WTC11 (cell line): Measurements from ENCODE around the gene POP4. TPM values are rescaled to one million over a fixed set of nuclear protein-coding genes. Genes with fewer than 3 reads are reported as not detected.
A peak's percentile ranks its signal among the peaks of the same experiment; 100 is the strongest.

Experiments
- ATAC-seq: fragments of 200-7000 bp; cut with Tn5 transposase; 2 replicates; pipeline ENCODE4 v1.10.0; 2021; ENCODE audit warnings: mild to moderate bottlenecking, moderate library complexity
- CTCF ChIA-PET: fragments of 300-600 bp; sonication (Branson Sonifier 250); formaldehyde crosslinking; loops from one replicate; lab custom pipeline; 2021; ENCODE audit warnings: antibody characterized with exemption; lab: Charles Lee
- POLR2A ChIA-PET: fragments of 350-600 bp; sonication (Branson Sonifier 250); formaldehyde crosslinking; loops from one replicate; lab custom pipeline; 2021; ENCODE audit warnings: antibody characterized with exemption; lab: Charles Lee
- DNase-seq: peaks from one replicate; pipeline ENCODE4 v3.0.0; 2021; ENCODE audit warnings: low spot score
- H3K27ac Mint-ChIP-seq: 2 replicates; pipeline ENCODE4 v1.8.0; 2021; ENCODE audit warnings: mixed read lengths
- H3K27me3 Mint-ChIP-seq: 2 replicates; pipeline ENCODE4 v1.8.0; 2021; ENCODE audit warnings: low read depth, mild to moderate bottlenecking, moderate library complexity, mixed read lengths
- H3K36me3 Mint-ChIP-seq: 2 replicates; pipeline ENCODE4 v1.8.0; 2021; ENCODE audit warnings: mixed read lengths
- H3K4me1 Mint-ChIP-seq: 2 replicates; pipeline ENCODE4 v1.8.0; 2022; ENCODE audit warnings: mixed read lengths
- H3K4me3 Mint-ChIP-seq: 2 replicates; pipeline ENCODE4 v1.8.0; 2021; ENCODE audit warnings: mild to moderate bottlenecking, moderate library complexity, mixed read lengths
- H3K9me3 Mint-ChIP-seq: 2 replicates; pipeline ENCODE4 v1.8.0; 2021; ENCODE audit warnings: mixed read lengths
- AFF4 ChIP-seq: sonication (generic); formaldehyde crosslinking; IDR thresholded peaks from 2 replicates; pipeline ENCODE4 v1.8.1; 2023; ENCODE audit warnings: mild to moderate bottlenecking, missing genetic modification reagents, borderline replicate concordance
- ATF3 ChIP-seq: sonication (generic); formaldehyde crosslinking; conservative IDR thresholded peaks from 2 replicates; pipeline ENCODE4 v1.8.1; 2022; ENCODE audit warnings: mild to moderate bottlenecking, missing genetic modification reagents
- CBFB ChIP-seq: sonication (generic); formaldehyde crosslinking; IDR thresholded peaks from 2 replicates; pipeline ENCODE4 v1.8.1; 2022; ENCODE audit warnings: mild to moderate bottlenecking, low read depth, missing genetic modification reagents
- E2F5 ChIP-seq: sonication (generic); formaldehyde crosslinking; IDR thresholded peaks from 2 replicates; pipeline ENCODE4 v1.8.1; 2022; ENCODE audit warnings: mild to moderate bottlenecking, moderate library complexity, missing genetic modification reagents
- FOXP1 ChIP-seq: sonication (generic); formaldehyde crosslinking; IDR thresholded peaks from 2 replicates; pipeline ENCODE4 v1.8.0; 2022; ENCODE audit warnings: missing genetic modification reagents, mild to moderate bottlenecking, moderate library complexity, borderline replicate concordance
- GABPB1 ChIP-seq: sonication (generic); formaldehyde crosslinking; IDR thresholded peaks from 2 replicates; pipeline ENCODE4 v1.8.1; 2023; ENCODE audit warnings: mild to moderate bottlenecking, missing genetic modification reagents
- NFE2L1 ChIP-seq: sonication (generic); formaldehyde crosslinking; IDR thresholded peaks from 2 replicates; pipeline ENCODE4 v1.8.1; 2023; ENCODE audit warnings: missing genetic modification reagents
- NR2C2 ChIP-seq: sonication (generic); formaldehyde crosslinking; IDR thresholded peaks from 2 replicates; pipeline ENCODE4 v1.8.0; 2022; ENCODE audit warnings: mild to moderate bottlenecking, missing genetic modification reagents
- NR3C1 ChIP-seq: sonication (generic); formaldehyde crosslinking; conservative IDR thresholded peaks from 2 replicates; pipeline ENCODE4 v1.8.1; 2023; ENCODE audit warnings: low read depth, mild to moderate bottlenecking, missing genetic modification reagents
- TEAD4 ChIP-seq: sonication (generic); formaldehyde crosslinking; IDR thresholded peaks from 2 replicates; pipeline ENCODE4 v1.8.0; 2022; ENCODE audit warnings: mild to moderate bottlenecking, missing genetic modification reagents
- ZNF425 ChIP-seq: fragments of 250-450 bp; sonication (Bioruptor Pico); conservative IDR thresholded peaks from 2 replicates; pipeline ENCODE4 v1.9.0; 2021; ENCODE audit warnings: mild to moderate bottlenecking
- total RNA-seq: library from RNA; stranded (reverse); gene quantifications from 3 replicates; pipeline ENCODE4 v1.2.3, GENCODE V29; 2021
- TF ChIP-seq, protein P1 (sequence below): sonication (generic); formaldehyde crosslinking; IDR thresholded peaks from 2 replicates; pipeline ENCODE4 v1.8.1; 2022; ENCODE audit warnings: low read depth, missing genetic modification reagents, borderline replicate concordance
- TF ChIP-seq, protein P2 (sequence below): sonication (generic); formaldehyde crosslinking; IDR thresholded peaks from 2 replicates; pipeline ENCODE4 v1.8.0; 2023; ENCODE audit warnings: missing genetic modification reagents, mild to moderate bottlenecking, borderline replicate concordance
- TF ChIP-seq, protein P3 (sequence below): sonication (generic); formaldehyde crosslinking; IDR thresholded peaks from 2 replicates; pipeline ENCODE4 v1.8.0; 2022; ENCODE audit warnings: missing genetic modification reagents

POP4 gene
- total RNA-seq, 1 experiment from 2014 or later = 46.7 TPM

GRCh38 chr19:29663861-29664752 is 58.0 kb downstream of the POP4 start:
- Mint-ChIP-seq H3K4me3 (peak overlapping the region; percentile 64), H3K27ac (no peak overlapping the region), H3K4me1 (peaks cover 34% of the 10 kb centered on the region)
- POLR2A ChIA-PET = interaction anchor here (1.6 kb wide), 1 partner anchor 54 kb away, joined by 4 read pairs; no protein-coding TSS in a partner anchor
- TF ChIP-seq ZNF425 (no peak), FOXP1 (CRISPR knock-in tag) (no peak), NR2C2 (CRISPR knock-in tag) (no peak), AFF4 (CRISPR knock-in tag) (no peak)
- TF ChIP-seq, protein P1, sequence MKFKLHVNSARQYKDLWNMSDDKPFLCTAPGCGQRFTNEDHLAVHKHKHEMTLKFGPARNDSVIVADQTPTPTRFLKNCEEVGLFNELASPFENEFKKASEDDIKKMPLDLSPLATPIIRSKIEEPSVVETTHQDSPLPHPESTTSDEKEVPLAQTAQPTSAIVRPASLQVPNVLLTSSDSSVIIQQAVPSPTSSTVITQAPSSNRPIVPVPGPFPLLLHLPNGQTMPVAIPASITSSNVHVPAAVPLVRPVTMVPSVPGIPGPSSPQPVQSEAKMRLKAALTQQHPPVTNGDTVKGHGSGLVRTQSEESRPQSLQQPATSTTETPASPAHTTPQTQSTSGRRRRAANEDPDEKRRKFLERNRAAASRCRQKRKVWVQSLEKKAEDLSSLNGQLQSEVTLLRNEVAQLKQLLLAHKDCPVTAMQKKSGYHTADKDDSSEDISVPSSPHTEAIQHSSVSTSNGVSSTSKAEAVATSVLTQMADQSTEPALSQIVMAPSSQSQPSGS (CRISPR knock-in tag) = no peak
- TF ChIP-seq, all 79 proteins: peak for 0
- Mint-ChIP-seq H3K27me3 (no peaks in the 10 kb centered on the region), H3K36me3 (no peaks in the 10 kb centered on the region), H3K9me3 (no peaks in the 10 kb centered on the region)
- DNase-seq (no peak), ATAC-seq (no peak)
- CTCF ChIA-PET = interaction anchor here (1.1 to 2.3 kb wide), 4 partner anchors 14 to 194 kb away, joined by 3 to 9 read pairs (median 3); no protein-coding TSS in a partner anchor

DNA sequence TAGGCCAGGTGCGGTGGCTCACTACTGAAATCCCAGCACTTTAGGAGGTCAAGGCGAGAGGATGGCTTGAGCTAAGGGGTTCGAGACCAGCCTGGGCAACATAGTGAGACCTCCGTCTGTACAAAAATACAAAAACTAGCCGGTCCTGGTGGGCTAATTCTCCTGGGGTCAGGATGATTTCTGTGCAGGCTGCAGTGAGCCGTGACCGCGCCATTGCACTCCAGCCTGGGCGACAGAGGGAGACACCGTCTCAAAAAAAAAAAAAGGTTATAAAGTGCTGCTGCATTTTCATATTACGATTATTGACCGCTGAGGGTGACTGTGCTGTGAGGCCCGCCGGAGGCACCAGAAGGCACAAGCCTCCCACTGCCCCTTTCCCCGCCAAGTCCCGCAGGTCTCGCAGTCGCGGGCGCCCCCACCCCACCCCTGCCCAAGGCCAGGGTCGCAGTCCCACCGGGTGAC is 58.7 kb downstream of the POP4 start:
- ATAC-seq = peak; percentile 1; the same call in 1 of the 2 replicates
- no peak for DNase-seq
- no peaks in the 10 kb centered on the region for H3K27me3 Mint-ChIP-seq
- H3K4me3 Mint-ChIP-seq = peak overlapping the region; percentile 64
- ChIA-PET POLR2A (interaction anchor here (0.6 to 3.6 kb wide), 3 partner anchors 41 to 59 kb away, joined by 3 to 11 read pairs (median 4); partner anchors contain the start of gene POP4), CTCF (interaction anchor here (0.6 to 2.8 kb wide), 11 partner anchors 13 to 1292 kb away, joined by 3 to 34 read pairs (median 4); partner anchors contain the start of gene POP4)
- no peak overlapping the region for H3K27ac Mint-ChIP-seq
- no peaks in the 10 kb centered on the region for H3K9me3 Mint-ChIP-seq
- no peaks in the 10 kb centered on the region; the same call in 1 of the 2 replicates for H3K36me3 Mint-ChIP-seq
- peaks cover 37% of the 10 kb centered on the region for H3K4me1 Mint-ChIP-seq
- TF ChIP-seq NFE2L1 (CRISPR knock-in tag) (no peak), E2F5 (no peak), ATF3 (CRISPR knock-in tag) (no peak), CBFB (CRISPR knock-in tag) (no peak), TEAD4 (CRISPR knock-in tag) (no peak), NR3C1 (CRISPR knock-in tag) (no peak), GABPB1 (CRISPR knock-in tag) (no peak)
- TF ChIP-seq, protein P2, sequence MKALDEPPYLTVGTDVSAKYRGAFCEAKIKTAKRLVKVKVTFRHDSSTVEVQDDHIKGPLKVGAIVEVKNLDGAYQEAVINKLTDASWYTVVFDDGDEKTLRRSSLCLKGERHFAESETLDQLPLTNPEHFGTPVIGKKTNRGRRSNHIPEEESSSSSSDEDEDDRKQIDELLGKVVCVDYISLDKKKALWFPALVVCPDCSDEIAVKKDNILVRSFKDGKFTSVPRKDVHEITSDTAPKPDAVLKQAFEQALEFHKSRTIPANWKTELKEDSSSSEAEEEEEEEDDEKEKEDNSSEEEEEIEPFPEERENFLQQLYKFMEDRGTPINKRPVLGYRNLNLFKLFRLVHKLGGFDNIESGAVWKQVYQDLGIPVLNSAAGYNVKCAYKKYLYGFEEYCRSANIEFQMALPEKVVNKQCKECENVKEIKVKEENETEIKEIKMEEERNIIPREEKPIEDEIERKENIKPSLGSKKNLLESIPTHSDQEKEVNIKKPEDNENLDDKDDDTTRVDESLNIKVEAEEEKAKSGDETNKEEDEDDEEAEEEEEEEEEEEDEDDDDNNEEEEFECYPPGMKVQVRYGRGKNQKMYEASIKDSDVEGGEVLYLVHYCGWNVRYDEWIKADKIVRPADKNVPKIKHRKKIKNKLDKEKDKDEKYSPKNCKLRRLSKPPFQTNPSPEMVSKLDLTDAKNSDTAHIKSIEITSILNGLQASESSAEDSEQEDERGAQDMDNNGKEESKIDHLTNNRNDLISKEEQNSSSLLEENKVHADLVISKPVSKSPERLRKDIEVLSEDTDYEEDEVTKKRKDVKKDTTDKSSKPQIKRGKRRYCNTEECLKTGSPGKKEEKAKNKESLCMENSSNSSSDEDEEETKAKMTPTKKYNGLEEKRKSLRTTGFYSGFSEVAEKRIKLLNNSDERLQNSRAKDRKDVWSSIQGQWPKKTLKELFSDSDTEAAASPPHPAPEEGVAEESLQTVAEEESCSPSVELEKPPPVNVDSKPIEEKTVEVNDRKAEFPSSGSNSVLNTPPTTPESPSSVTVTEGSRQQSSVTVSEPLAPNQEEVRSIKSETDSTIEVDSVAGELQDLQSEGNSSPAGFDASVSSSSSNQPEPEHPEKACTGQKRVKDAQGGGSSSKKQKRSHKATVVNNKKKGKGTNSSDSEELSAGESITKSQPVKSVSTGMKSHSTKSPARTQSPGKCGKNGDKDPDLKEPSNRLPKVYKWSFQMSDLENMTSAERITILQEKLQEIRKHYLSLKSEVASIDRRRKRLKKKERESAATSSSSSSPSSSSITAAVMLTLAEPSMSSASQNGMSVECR (CRISPR knock-in tag) = no peak
- TF ChIP-seq, protein P3, sequence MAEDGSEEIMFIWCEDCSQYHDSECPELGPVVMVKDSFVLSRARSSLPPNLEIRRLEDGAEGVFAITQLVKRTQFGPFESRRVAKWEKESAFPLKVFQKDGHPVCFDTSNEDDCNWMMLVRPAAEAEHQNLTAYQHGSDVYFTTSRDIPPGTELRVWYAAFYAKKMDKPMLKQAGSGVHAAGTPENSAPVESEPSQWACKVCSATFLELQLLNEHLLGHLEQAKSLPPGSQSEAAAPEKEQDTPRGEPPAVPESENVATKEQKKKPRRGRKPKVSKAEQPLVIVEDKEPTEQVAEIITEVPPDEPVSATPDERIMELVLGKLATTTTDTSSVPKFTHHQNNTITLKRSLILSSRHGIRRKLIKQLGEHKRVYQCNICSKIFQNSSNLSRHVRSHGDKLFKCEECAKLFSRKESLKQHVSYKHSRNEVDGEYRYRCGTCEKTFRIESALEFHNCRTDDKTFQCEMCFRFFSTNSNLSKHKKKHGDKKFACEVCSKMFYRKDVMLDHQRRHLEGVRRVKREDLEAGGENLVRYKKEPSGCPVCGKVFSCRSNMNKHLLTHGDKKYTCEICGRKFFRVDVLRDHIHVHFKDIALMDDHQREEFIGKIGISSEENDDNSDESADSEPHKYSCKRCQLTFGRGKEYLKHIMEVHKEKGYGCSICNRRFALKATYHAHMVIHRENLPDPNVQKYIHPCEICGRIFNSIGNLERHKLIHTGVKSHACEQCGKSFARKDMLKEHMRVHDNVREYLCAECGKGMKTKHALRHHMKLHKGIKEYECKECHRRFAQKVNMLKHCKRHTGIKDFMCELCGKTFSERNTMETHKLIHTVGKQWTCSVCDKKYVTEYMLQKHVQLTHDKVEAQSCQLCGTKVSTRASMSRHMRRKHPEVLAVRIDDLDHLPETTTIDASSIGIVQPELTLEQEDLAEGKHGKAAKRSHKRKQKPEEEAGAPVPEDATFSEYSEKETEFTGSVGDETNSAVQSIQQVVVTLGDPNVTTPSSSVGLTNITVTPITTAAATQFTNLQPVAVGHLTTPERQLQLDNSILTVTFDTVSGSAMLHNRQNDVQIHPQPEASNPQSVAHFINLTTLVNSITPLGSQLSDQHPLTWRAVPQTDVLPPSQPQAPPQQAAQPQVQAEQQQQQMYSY (CRISPR knock-in tag) = no peak
